NCI-H1930 (cell line): ENCODE measurements around the gene CSNK1D.
"Not testable (repeated sequence)": the region's sequence is repeated elsewhere in the genome, so short reads cannot be mapped to it uniquely, and the experiment has no call there.

Experiments
- DNase-seq, 2 experiments: peaks; one replicate each; lab custom pipeline; 2025; lab: John Stamatoyannopoulos, UW

CSNK1D gene

DNA sequence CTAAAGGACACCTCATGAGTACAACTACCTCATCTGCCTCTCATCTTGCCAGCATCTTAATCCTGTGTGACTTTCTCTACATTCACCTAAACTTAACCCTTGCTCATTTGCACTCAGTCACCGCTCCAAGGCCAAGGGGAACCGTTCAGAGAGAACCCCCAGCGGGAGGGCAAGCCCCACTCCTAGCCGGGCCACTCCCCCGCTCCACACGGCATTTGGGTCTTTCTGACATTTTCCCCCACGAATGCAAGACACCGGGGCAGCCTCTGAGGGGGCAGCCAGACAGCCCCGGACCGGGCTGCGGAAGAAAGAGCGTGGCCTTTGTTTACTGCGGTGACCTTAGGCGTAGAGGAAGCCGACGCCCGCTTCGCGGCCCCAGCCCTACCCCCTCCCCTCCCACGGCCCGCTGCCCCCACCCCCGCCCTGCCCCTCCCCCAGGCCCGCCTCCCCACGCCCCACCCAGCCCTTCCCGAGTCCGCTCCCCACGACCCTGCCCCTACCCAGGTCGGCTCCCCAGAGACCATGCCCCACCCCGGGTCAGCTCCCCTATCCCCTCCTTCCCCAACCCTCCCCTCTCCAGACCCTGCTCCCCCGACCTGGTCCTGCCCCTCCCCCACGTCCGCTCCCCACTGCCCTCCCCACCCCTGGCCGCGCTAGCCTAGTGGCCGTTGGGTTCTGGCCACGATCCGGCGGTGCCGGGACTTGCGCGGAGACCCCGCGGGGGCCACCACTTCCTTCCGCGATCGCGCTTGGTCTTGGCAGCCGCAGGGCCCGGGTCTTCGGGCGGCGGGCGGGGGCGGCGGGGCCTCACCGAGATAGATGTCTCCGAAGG is 789 bp downstream of the CSNK1D start:
- DNase-seq = no peak

DNA sequence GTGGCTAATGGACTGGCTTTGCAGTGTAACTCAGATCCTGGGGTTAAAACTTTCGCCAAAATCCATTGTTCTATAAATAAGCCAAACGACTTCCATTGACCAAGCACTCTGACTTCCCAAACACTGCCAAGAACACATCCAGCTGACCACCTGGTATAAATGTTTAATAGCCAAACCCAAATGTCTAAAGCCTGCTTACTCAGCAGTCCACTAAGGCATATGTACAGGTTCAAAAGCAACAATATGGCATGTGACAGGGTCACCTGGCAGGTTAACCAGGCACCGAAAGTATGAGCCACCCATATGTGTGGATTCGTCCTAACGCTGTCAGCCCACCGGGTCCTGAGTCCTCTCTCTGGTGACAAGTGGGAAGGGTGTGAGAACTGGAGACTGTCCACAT is 2.1 kb downstream of the CSNK1D start:
- DNase-seq = no peak

DNA sequence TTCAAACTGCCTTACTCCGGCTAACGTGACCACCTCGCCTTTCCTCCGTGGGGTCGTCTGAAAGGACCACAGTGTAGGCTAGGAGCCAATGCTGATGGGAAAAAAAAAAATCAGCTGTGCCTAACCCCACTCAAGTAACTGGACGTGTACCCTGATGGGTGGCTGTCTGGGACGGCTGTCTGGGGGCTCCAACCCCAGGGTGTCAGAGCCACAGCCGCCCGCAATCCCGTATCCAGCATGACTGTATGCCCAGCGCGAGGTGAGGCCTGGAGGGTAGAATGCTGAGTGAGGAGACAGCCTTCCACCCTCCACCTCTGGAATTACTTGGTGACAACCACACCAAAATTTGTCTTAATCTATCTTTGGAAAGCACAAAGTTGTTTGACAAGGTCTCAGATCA is 2.8 kb downstream of the CSNK1D start:
- no peak for DNase-seq

DNA sequence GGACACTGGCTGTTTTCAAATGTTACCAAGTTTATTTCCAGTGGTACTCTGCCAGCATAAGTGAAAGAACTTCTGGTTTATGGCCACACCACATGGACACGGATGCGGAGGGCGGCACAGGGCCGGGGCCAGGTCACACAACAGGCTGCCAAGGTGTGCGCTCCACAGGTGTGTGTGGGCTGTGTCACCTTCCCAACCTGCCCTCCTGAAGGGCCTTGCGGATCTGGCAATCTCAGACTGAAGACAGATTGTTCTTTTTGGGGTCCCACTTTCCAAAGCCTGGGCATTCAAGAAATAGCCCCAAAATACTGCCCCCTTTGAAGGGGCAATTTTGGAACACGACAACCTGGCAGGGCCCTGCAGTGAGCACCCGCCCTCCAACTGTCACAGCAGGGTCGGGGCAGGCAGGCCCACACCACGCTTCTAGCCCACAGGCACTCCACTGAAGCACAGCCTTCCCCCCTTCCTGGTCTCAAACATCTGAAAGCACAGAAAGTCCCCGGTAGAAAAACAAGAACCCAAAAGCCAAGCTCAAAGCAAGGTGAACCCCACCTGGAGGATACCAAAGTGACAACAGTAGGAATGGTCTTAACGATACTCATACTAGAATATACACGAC is 3.5 kb downstream of the CSNK1D start:
- no peak for DNase-seq

DNA sequence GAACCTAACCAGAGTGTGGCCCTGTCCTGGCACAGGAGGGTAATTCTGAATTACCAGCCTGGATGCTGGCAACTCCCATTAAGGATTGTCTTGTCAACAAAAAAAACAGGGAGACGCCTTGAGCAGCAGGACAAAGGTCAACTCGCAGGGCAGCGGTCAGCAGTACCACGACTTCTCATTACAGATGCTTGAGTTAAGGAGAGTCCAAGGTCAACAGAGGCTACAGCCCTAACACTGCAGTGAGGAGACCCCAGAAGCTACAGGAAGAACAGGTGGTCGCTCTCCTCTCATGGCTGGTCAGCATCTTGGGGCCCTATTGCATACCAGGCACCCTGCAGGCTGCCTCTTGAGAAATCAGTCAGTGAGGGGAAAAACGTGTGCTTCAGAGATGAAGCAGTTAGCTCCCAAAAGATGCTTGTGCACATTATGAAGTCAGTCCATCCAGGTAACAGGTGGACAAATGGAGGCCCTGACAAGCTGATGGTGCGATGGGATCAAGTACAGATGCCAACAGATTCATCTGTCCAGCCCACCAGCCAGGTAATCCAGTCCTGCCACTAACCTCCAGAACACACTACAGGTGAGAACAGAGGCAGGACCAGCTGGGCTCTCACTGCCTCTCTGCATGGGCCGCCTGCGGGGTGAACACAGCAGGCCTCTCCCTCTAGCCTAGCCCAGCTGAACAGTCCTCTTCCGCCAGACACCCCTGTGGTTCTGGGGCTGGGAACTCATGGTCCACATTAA is 4.2 kb downstream of the CSNK1D start:
- DNase-seq = no peak

DNA sequence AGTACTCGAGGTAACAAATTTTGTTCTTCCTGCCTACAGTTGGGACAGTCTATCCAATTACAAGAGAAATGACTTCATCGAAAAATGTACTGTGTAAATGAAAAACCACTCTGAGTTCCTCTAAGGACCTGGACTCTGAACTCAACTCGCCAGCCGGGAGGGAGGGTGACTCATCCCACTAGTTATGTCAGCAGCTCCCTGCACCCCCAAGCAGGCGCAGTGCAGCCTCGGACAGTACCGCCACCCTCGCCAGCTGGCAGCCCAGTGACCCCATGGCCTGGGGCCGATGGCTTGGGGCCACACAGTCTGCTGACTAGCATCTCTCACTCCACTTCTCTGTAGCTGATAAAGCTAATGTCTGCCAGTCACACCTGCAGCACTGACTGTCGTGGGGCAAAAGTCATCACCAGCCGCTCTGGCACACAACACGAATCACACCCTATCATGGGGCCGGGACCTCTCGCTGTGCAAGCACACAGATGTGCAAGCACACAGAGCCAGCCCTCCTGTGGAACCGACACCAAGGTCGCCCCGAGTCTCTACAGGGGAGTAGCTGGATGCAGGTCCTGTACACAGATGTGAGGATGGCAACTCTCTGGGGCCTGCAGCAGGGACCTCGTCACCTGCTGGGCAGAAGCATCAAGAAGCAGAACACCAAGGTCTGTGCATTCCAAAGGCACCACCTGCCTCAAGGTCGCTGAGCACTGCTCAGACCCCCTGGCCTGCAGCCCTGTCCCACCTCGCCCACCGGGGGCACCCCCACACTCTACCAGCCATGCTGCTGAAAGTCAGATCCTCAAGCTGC is 5.7 kb downstream of the CSNK1D start:
- DNase-seq = no peak

- no peak for DNase-seq
Observed at GRCh38 chr17:82266142-82266541, 7.4 kb downstream of the CSNK1D start.

GRCh38 chr17:82263641-82264040 is 9.9 kb downstream of the CSNK1D start:
- no peak for DNase-seq

DNA sequence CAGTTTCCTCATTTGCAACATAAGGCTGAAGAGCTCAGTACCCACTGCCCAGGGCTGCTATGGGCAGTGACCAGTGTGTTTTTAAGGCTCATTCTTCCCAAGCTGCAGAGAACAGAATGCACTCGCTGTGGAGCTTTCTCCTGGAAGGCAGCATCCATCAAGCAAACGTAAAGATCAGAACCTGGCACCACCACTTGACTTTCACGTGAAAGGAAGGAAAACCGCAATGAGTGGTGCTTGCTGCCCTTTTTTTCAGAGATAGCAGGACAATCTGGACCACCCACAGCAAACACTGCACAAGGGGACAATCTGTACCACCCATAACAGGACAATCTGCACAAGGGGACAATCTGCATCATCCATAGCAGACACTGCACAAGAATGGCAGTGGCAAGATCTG is 11.2 kb downstream of the CSNK1D start:
- no peak for DNase-seq

GRCh38 chr17:82259972-82260961 is 13.2 kb downstream of the CSNK1D start:
- not testable (repeated sequence) for DNase-seq

DNA sequence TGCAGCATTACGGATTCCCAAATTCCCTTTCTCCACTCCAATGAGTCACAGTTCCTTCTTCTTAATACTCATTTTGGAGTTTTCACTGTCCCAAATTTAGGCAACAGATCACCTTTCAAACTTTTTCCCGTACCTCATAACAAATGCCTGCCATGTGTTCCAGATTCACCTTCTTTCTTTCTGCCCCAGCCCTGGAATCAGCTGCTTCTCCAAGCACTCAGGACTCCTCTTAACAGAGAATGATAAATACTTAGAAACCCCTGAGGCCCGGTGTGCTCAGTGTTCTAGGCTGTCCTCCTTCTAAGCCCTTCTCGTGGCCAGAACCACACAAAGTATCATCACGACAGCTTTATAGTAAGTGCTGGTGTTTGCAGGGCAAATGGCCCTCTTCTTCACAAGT is 14.9 kb downstream of the CSNK1D start:
- no peak for DNase-seq

DNA sequence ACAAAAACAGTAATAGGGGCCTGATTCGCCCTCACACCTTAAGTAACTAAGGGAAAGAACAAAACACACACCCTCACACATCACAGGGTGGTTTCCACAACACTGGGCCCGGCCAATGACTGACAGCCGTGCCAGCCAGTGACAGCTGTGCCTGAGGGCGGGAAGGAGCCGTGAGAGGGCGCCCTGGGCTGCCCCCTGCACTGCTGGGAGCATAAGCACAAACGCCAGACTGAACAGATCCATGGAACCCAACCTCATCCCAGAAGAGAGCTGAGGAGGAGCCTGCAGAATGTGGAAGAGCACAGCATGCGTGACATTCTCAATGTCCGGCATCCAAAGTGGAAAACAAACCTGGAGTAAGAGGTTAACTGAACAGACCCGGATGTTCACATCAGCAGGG is 16.0 kb downstream of the CSNK1D start:
- DNase-seq = no peak

- no peak for DNase-seq
Observed at GRCh38 chr17:82256242-82256885, 17.1 kb downstream of the CSNK1D start.

GRCh38 chr17:82255402-82255972 is 18.0 kb downstream of the CSNK1D start:
- no peak for DNase-seq

DNA sequence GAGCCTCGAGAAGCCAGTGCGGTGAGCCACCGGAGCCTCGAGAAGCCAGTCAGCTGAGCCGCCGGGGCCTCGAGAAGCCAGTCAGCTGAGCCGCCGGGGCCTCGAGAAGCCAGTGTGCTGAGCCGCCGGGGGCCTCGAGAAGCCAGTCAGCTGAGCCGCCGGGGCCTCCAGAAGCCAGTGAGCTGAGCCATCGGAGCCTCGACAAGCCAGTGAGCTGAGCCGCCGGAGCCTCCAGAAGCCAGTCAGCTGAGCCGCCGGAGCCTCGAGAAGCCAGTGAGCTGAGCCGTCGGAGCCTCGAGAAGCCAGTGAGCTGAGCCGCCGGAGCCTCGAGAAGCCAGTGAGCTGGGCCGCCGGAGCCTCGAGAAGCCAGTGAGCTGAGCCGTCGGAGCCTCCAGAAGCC is 18.8 kb downstream of the CSNK1D start:
- not testable (repeated sequence) for DNase-seq

DNA sequence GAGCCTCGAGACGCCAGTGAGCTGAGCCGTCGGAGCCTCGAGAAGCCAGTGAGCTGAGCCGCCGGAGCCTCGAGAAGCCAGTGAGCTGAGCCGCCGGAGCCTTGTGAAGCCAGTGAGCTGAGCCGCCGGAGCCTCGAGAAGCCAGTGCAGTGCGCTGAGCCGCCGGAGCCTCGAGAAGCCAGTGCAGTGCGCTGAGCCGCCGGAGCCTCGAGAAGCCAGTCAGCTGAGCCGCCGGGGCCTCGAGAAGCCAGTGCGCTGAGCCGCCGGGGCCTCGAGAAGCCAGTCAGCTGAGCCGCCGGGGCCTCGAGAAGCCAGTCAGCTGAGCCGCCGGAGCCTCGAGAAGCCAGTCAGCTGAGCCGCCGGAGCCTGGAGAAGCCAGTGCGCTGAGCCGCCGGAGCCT is 19.4 kb downstream of the CSNK1D start:
- not testable (repeated sequence) for DNase-seq

GRCh38 chr17:82253179-82253544 is 20.3 kb downstream of the CSNK1D start:
- no peak for DNase-seq

- no peak for DNase-seq
Observed at GRCh38 chr17:82252511-82253178, 20.9 kb downstream of the CSNK1D start.

DNA sequence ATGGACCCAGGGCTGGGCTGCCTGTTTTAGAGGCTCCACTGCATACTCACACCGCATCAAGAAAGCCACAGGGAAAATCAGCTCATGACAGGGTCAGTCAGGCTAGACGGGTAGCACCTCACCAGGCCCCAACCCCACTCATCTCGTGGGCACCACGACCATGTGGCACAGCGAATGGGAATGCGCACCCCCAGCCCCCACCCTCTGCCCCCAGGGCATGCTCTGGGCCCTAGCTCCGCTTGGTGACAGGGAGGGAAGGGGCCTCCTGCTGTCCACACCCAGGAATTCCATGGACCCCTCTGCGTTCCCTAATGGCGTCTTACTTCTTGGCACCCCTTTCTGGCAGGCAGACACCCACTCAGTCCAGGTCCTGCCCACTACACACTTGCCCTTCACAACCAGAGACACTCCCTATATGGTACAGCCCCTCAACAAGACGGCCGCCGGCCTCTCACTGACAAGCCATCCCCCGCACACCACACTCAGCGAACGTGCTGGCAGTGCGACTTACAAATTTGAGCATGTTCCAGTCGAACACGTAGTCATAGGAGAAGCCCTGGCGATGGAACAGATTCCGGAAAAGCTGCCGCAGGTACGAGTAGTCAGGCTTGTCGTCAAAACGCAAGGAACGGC is 22.5 kb downstream of the CSNK1D start:
- DNase-seq = no peak
